GM18520 (cell line): ENCODE measurements around the gene TSEN54.

Source experiments
- ATAC-seq: cut with Tn5 transposase; IDR thresholded peaks from one replicate; pipeline ENCODE4 v1.9.1; 2021; ENCODE audit not compliant: unreplicated experiment

TSEN54 gene

GRCh38 chr17:75503976-75504346 is 12.4 kb upstream of the TSEN54 start:
- no peak for ATAC-seq

GRCh38 chr17:75504347-75505151 is 11.8 kb upstream of the TSEN54 start:
- no peak for ATAC-seq

GRCh38 chr17:75505152-75505409 is 11.2 kb upstream of the TSEN54 start:
- no peak for ATAC-seq

- ATAC-seq = no peak
Measured at GRCh38 chr17:75505640-75506039, 10.7 kb upstream of the TSEN54 start.

- no peak for ATAC-seq
Measured at GRCh38 chr17:75506134-75506533, 10.2 kb upstream of the TSEN54 start.

GRCh38 chr17:75506888-75507287 is 9.4 kb upstream of the TSEN54 start:
- no peak for ATAC-seq

- ATAC-seq = no peak
Measured at GRCh38 chr17:75507733-75508719, 8.3 kb upstream of the TSEN54 start.

- ATAC-seq = no peak
Measured at GRCh38 chr17:75508931-75509361, 7.4 kb upstream of the TSEN54 start.

GRCh38 chr17:75509528-75510258 is 6.6 kb upstream of the TSEN54 start:
- no peak for ATAC-seq

- ATAC-seq = no peak
Measured at GRCh38 chr17:75511270-75511609, 5.1 kb upstream of the TSEN54 start.

- no peak for ATAC-seq
Measured at GRCh38 chr17:75511610-75512575, 4.4 kb upstream of the TSEN54 start.

GRCh38 chr17:75512926-75513640 is 3.2 kb upstream of the TSEN54 start:
- ATAC-seq = no peak

- ATAC-seq = no peak
Measured at GRCh38 chr17:75513641-75514000, 2.7 kb upstream of the TSEN54 start.

- ATAC-seq = no peak
Measured at GRCh38 chr17:75514299-75514918, 1.9 kb upstream of the TSEN54 start.

- ATAC-seq = no peak
Measured at GRCh38 chr17:75514919-75515495, 1.3 kb upstream of the TSEN54 start.

GRCh38 chr17:75515496-75516254 is 653 bp upstream of the TSEN54 start, which contains the start of gene CASKIN2:
CASKIN2 (minus strand) TSS chr17:75515537; CDS start chr17:75513804, 1,733 bp downstream.
- peak; percentile 3 for ATAC-seq

- ATAC-seq = no peak
Measured at GRCh38 chr17:75516619-75517296, 430 bp downstream of the TSEN54 start.
